ENCODE measurements around the gene ZNF335. TPM values are rescaled to one million over a fixed set of nuclear protein-coding genes. Genes with fewer than 3 reads are reported as not detected.
A peak's percentile ranks its signal among the peaks of the same experiment; 100 is the strongest.

The ZNF335 gene
- total and polyA plus RNA-seq, 2 of the 13 experiments (the other 11 are each of a cell fraction or from before 2014, with no cell fraction given), result 9.7 to 13.7 TPM

- TF ChIP-seq ZNF318 (CRISPR knock-in tag; IDR thresholded peaks at IDR 0.05) (no peak), ZNF207 (IDR thresholded peaks at IDR 0.05; ENCODE audit: borderline replicate concordance) (no peak), MXI1 (IDR thresholded peaks at IDR 0.05; ENCODE audit: borderline replicate concordance, low read depth, low read length) (peak; percentile 33; the same call in 1 of the 3 replicates), GABPA (IDR thresholded peaks at IDR 0.05; ENCODE audit: low read depth, low read length) (no peak), GABPA (CRISPR knock-in tag; IDR thresholded peaks at IDR 0.05; ENCODE audit: low read depth) (peak; percentile 59; the same call in 1 of the 2 replicates), FOXK2 (IDR thresholded peaks at IDR 0.05) (no peak), POGZ (CRISPR knock-in tag; IDR thresholded peaks at IDR 0.05) (peak; percentile 16; the same call in 1 of the 2 replicates), SPEN (CRISPR knock-in tag; IDR thresholded peaks at IDR 0.05; ENCODE audit: low read depth) (peak; percentile 98), HIVEP1 (CRISPR knock-in tag; IDR thresholded peaks at IDR 0.05) (peak; percentile 49; the same call in 1 of the 2 replicates), ZNF44 (CRISPR knock-in tag; IDR thresholded peaks at IDR 0.05) (no peak), BORCS8-MEF2B (CRISPR knock-in tag; IDR thresholded peaks at IDR 0.05) (no peak), NFE2L1 (CRISPR knock-in tag; IDR thresholded peaks at IDR 0.05; ENCODE audit: borderline replicate concordance) (no peak), PLSCR1 (CRISPR knock-in tag; IDR thresholded peaks at IDR 0.05; ENCODE audit: borderline replicate concordance) (no peak), HDAC1 (CRISPR knock-in tag; IDR thresholded peaks at IDR 0.05) (peak; percentile 71), HMG20B (CRISPR knock-in tag; conservative IDR thresholded peaks at IDR 0.05) (0 out of 2 replicates have a peak, but pooled peaks have one; percentile 10), ZNF430 (CRISPR knock-in tag; IDR thresholded peaks at IDR 0.05) (peak; percentile 63; the same call in 1 of the 2 replicates), ELF1 (CRISPR knock-in tag; IDR thresholded peaks at IDR 0.05) (peak; percentile 84), ZNF234 (CRISPR knock-in tag; conservative IDR thresholded peaks at IDR 0.05) (0 out of 2 replicates have a peak, but pooled peaks have one; percentile 29), ZMYM3 (CRISPR knock-in tag; IDR thresholded peaks at IDR 0.05) (peak; percentile 98)
- TF ChIP-seq, protein P1, sequence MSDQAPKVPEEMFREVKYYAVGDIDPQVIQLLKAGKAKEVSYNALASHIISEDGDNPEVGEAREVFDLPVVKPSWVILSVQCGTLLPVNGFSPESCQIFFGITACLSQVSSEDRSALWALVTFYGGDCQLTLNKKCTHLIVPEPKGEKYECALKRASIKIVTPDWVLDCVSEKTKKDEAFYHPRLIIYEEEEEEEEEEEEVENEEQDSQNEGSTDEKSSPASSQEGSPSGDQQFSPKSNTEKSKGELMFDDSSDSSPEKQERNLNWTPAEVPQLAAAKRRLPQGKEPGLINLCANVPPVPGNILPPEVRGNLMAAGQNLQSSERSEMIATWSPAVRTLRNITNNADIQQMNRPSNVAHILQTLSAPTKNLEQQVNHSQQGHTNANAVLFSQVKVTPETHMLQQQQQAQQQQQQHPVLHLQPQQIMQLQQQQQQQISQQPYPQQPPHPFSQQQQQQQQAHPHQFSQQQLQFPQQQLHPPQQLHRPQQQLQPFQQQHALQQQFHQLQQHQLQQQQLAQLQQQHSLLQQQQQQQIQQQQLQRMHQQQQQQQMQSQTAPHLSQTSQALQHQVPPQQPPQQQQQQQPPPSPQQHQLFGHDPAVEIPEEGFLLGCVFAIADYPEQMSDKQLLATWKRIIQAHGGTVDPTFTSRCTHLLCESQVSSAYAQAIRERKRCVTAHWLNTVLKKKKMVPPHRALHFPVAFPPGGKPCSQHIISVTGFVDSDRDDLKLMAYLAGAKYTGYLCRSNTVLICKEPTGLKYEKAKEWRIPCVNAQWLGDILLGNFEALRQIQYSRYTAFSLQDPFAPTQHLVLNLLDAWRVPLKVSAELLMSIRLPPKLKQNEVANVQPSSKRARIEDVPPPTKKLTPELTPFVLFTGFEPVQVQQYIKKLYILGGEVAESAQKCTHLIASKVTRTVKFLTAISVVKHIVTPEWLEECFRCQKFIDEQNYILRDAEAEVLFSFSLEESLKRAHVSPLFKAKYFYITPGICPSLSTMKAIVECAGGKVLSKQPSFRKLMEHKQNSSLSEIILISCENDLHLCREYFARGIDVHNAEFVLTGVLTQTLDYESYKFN (CRISPR knock-in tag; conservative IDR thresholded peaks at IDR 0.05), result peak; percentile 92
Observed at GRCh38 chr20:45909336-45909808, 62.6 kb downstream of the ZNF335 start (continued).

Measured in HepG2 (cell line).